Right lobe of liver (tissue), 4 donors: ENCODE results near the gene FPR2.

ENCODE experiments used
- POLR2A ChIP-seq: fragments of 450-650 bp; IDR thresholded peaks from one replicate; pipeline ENCODE4 v1.6.1; 2017; ENCODE audit warnings: antibody characterized with exemption, mild to moderate bottlenecking
- TF ChIP-seq, protein P1 (sequence below), 4 donors: fragments of 200-600 bp in 3 of 4; fragments of 450-650 bp in 1 of 4; IDR thresholded peaks; one replicate each; pipeline versions ENCODE4 v1.5.1 to v1.8.0; 2016 to 2022; ENCODE audit warnings: antibody characterized with exemption in 4 of 4, mild to moderate bottlenecking in 2 of 4
- donor health status: DM: no; HTN: no; CAD: no.
- donor health status: DM: no; HTN: no; CAD: no.
- donor health status: DM: no; HTN: yes; CAD: no.

DNA sequence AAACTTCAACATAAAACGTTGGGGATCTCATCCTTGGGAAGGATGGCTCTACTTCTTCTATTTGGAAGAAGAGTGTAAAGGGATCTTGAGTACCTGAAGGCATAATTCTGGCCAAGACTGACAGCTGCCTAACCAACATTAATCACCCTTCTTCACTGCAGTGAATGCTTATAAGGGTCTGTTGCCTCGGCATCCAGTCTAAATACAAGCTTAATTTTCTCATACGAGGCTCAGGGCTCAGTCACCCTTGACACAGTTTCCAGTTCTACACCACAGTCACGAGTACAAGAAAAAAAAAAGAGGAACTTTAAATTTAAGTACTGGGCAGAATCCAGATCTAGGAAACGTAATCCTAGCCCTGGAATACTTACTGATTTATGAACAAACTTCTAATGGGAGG, 43.0 kb downstream of the FPR2 start:
- TF ChIP-seq, protein P1, sequence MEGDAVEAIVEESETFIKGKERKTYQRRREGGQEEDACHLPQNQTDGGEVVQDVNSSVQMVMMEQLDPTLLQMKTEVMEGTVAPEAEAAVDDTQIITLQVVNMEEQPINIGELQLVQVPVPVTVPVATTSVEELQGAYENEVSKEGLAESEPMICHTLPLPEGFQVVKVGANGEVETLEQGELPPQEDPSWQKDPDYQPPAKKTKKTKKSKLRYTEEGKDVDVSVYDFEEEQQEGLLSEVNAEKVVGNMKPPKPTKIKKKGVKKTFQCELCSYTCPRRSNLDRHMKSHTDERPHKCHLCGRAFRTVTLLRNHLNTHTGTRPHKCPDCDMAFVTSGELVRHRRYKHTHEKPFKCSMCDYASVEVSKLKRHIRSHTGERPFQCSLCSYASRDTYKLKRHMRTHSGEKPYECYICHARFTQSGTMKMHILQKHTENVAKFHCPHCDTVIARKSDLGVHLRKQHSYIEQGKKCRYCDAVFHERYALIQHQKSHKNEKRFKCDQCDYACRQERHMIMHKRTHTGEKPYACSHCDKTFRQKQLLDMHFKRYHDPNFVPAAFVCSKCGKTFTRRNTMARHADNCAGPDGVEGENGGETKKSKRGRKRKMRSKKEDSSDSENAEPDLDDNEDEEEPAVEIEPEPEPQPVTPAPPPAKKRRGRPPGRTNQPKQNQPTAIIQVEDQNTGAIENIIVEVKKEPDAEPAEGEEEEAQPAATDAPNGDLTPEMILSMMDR (IDR thresholded peaks at IDR 0.05) = no peak
- TF ChIP-seq POLR2A = no peak
